Activated CD8-positive, alpha-beta memory T cell treated with anti-CD3 and anti-CD28 coated beads, Interleukin-2, amount 50 U/mL, for 24 hours (primary cell): ENCODE results near the gene ADARB1.

Experiments
- DNase-seq: peaks from one replicate; pipeline ENCODE4 v3.0.0-alpha.2; 2020; ENCODE audit errors: extremely low read depth

ADARB1 gene

DNA sequence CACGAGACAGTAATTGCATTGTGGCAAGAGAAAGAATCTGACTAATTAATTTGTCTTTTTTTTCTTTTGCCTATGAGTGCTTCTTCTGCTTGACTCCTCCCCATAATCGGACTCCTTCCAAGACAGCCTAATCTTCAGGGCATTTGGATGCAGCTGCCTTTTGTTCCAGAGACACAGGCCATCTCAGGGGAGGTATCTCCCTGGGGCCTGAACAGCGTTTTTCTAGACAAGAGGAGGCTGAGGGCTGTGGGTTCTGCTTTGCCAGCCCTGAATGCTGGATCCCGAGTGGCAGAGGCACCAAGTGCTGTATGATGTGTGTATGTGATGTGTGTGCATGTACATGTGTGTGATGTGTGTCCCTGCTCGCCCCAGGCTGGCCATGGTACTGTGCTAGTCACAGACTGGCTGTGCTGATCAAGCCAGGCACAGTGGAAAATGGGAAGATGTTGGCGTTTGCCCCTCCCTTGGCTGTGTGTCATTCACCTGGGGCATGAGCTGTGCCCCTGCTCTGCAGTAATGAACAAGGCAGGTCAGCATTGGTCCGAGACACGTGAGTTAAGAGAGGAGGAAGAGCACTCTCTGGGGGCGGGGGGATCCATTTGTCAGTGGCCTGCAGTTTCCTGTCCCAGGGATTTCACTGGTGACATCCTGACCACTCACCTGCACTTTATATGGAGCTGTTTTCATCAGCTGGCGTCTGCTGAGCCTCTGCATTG lies 77.2 kb downstream of the ADARB1 start:
- no peak for DNase-seq

GRCh38 chr21:45152265-45152746 lies 77.9 kb downstream of the ADARB1 start:
- DNase-seq = peak; percentile 33

DNA sequence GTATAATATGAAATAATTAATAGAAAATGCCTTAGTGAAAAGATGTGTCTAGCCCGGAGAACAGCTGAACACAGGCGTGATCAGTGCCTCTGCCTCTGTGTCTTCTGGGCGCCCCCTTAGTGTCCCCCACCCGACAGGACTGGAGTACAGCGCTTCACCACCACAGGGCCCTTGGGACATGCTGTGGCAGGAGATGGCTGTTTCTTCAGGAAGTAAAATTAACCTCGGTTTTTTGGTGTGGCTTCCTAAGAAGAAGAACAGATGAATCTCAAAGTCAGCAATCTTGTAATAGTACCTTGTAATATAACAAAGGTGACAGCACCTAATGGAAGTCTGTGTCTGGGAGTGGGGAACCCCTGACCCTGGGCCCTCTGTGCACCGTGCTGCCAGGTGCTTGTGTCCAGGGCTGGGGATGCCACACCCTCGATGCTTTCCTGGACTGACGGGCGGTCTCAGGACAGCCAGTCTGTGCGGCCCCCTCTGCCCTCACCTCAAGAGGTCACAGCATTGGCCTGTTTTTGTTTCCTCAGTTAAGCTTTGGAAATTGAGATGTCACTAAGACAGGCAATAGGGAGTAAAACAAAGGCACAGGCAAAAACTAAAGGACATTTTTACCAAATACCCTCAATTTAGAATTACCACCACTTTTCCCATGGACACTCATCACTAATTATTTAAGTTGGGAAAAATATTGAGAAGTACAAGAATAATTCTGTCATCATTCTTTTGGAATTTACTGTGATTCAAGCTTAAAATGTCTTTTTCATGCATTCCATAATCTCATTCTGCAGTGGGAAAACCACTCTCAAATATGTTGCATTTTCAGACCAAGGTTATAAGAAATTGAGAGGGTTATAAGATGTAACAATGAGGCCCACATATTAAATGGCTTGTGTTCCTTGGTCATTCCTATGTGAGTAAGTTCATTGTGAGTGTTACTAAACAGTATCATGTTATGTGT lies 79.3 kb downstream of the ADARB1 start:
- DNase-seq = no peak

DNA sequence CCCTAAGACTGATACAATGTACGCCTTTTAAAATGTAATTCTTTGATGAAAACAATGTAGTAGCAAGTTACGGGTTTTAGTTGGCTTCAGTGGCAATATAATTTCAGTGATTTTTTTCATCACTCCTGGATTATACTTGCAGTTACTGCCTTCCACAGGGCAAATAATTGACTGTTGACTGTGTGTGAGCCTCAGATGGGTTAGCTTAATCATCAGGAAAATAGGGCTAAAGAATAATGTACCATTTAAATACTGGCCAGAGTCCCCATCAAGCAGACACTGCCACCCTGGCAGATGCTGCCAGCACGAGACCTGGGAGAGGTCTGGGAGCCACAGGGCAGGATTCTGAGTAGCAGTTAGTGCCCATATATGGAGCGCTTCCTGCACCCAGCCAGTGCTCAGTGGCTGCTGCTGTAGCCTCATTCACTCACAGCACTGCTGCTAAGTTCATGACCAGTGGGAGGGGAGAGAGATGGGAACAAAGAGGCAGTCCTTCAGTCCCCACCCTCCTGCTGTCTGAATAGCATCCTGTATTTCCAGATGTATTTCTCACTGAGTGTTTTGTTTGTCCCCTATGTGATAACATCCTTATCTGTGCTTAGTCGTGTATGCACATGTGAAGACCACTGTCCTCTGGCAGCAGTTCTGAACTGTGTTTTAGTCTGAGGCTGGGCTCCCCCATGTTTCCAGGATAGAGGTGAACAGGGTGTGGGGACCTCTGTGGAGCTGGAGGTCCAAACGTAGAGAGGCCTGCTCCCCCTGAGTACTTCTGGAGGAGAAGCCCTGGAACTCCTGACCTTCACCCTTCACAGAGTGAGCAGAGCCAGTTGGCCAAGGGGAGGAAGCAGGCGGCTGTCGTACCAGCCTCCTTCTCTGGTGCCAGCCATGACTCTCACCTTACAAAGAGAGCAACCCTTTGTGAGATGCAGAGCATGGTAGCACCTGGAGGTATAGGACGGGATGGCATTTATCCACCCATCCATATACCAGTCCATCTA lies 80.4 kb downstream of the ADARB1 start:
- no peak for DNase-seq

GRCh38 chr21:45155910-45156309 lies 81.5 kb downstream of the ADARB1 start:
- no peak for DNase-seq

- DNase-seq = no peak
Observed at GRCh38 chr21:45156459-45156858, 82.1 kb downstream of the ADARB1 start.

DNA sequence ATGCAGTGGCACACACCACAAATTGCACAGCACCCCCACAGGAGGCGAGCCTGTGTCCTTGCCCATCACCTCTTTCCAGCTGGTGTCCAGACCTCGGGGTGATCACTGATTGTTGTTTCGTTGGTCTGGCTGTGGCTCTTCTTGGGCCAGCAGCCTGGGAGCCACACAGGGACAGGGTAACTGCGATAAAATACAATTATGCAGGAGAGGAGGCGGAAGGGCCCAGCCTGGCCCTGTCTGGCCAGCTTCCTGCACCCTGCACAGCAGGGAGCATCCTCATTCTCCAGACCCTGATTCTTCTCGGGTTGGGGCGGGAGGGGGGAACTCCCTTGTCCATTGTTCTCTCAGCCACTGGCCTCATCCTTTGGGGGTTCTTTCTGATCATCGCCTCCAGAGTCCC lies 83.6 kb downstream of the ADARB1 start:
- no peak for DNase-seq

DNA sequence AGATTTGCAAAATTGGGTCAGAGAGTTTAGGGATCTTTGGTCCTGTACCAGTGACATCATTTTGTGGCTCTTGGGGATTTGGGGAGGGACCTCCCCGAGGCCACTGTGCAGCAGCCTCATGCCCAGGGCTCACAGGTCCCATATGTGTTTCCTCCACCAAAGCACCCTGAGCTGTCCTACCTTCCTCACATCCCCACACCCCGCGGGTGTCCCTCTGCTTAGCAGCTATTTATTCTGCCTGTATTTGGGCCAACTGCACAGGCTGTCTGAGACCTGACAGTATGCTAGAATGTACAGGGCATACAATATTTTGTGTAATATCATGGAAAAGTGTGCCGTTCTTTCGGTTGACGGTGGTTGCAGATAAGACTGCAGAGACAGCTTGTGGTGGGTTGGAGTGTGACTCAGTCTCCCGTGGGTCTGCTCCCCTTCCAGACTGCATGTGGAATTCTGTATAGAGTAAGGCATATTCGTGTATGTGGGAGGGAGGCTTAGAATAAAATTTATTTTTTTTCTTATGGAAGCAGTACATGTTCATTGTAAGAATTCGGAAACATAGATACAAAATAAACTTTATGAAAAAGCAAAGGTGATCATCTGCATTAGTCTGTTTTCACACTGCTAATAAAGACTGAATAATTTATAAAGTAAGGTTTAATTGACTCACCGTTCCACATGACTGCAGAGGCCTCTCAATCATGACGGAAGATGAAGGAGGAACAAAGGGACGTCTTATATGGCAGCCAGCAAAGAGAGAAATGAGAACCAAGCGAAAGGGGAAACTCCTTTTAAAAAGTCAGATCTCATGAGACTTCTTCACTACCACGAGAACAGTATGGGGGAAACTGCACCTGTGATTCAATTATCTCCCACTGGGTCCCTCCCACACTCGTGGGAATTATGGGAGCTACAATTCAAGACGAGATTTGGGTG lies 84.4 kb downstream of the ADARB1 start:
- DNase-seq = no peak

DNA sequence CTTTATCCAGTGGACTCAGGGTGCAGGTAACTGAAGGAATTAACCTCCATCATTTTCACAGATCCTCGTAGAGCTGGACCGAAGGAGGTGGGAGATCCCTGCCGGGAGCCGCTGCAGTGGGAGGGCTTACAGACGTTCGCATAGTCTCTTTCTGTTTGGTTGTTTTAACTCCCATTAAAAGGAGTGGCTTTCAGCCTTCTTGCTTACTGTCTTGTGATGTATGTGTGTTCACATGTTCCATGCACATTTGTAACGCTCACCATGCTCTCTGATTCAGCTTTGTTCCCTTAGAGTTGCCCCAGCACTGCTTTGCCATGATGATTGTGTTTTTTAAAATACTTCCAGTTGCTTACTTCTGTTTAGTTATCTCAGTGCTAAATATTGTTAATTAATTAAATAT lies 85.8 kb downstream of the ADARB1 start:
- DNase-seq = no peak

- no peak for DNase-seq
Observed at GRCh38 chr21:45161038-45161945, 86.9 kb downstream of the ADARB1 start.

DNA sequence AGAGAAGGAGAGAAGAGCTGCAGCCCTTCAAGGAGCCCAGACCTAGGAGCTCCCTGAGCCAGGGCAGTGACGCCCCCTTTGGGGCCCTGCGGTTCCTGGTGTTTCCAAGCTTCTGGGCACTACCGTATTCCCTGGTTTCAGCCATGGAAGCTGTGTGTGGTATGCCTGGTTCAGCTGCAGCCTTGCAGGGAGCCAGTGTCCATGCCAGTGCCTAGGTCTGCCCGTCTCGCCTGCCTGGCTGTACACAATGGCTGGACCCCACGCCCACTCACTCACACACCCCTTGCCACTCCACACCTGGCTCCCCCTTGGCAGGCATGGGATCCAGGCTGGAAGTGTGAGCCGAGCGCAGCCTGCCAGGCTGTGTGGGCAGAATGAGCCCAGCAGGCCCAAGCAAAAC lies 87.7 kb downstream of the ADARB1 start:
- no peak for DNase-seq

- DNase-seq = no peak
Observed at GRCh38 chr21:45162809-45163208, 88.4 kb downstream of the ADARB1 start.

DNA sequence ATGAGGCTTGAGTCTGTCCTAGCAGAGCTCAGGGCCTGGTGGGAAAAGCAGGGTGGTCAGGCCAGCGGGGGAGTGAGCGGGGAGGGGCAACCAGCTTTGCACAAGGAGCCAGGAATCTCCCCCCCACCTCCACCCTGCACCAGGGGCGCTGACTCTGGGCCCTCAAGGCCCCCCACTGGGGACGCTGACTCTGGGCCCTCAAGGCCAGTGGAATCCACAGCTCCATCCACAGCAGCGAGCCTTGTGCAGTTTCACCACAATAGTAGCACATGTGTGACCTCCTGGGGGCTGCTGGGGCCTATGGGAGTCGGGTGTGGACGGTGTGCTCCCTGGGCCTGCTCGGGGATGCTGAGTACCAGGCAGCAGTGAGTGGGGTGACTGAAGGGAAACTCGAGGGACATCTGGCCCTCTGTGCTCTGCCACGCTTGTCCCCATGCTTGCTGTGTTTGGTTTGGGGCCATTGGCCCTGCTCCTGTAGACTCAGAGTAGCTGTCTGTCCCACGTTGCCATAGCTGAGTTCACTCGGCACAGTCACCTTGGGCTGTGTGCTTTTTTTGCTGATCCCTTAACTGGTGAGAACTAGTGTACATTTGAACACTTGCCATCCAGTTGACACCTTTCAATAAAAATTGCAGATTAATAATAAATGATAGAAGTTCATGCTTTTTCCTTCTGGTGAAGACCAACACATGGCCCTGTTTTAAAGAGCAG lies 89.2 kb downstream of the ADARB1 start:
- DNase-seq = no peak

- no peak for DNase-seq
Observed at GRCh38 chr21:45164124-45164511, 89.7 kb downstream of the ADARB1 start.

DNA sequence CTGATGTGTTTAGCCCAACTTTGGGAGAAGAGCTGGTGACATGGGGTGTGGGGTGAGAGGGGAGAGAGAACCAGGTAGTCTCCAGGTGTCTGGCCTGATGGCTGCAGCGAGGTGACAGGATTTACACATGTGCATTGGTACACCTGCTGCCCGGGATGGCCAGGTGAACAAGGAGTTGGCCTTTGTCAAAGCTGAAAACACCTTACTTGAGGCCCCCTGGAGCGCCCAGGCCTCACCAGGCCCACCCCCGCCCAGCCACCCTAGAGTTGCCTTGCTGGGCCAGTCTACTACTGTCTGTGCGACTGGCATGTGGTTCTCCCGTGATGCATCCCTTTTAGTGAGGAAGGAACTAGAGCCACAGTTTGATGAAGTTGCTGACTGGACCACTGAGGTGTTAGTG lies 90.5 kb downstream of the ADARB1 start:
- no peak for DNase-seq

DNA sequence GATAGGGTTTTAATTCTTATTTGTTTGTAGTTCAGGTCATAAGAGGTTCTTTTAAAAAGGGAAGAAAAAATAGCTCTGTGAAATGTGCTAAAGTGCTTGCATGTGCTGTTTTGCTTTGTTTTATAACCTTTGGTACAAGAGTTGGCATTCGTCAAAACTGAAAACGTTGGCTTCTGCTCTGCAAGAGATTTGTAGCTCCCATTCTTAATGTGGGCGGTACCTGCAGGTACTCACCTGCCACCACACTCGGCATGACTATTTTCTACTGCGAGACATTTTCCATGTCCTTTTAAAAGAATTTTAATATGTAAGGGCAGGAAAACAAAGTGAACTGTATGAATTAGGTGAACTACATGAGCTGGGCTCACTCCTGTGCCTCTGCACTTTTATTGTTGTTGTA lies 92.6 kb downstream of the ADARB1 start:
- DNase-seq = no peak

GRCh38 chr21:45167796-45168222 lies 93.4 kb downstream of the ADARB1 start:
- no peak for DNase-seq

- no peak for DNase-seq
Observed at GRCh38 chr21:45168522-45168921, 94.1 kb downstream of the ADARB1 start.

GRCh38 chr21:45169001-45169400 lies 94.6 kb downstream of the ADARB1 start:
- DNase-seq = no peak
